ENCODE measurements around the gene MATN4.

MATN4 gene

DNA sequence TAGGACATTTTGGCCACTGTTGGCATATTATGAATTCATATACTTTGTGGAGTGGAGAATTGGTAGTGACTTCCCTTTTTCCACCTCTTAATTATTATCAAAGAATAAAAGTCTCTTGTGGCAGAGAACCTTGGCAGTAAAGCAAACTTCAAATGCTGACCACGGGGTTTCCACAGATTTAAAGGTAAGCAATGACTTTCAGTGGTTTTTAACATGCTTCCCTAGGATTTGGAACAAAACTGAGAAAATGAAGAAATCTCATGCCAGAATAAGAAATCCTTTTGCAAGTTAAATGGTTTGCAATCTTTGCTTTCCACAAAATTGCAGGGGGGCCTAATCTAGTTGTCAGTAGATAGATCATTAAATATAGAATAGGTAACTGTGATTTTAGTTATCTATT, 42.1 kb upstream of the MATN4 start:
- 11% methylated on average over 1 of the region's 1 CpG for WGBS (ENCODE audit: insufficient coverage)
- ChIA-PET POLR2A (no interaction called here), CTCF (interaction anchor here (0.9 kb wide), 1 partner anchor 12 kb away, joined by 5 read pairs; the partner anchor contains the start of gene SYS1)
- Histone ChIP-seq H3K4me1 (ENCODE audit: control extremely low read depth in 1 of 4, control insufficient read depth in 4 of 4, insufficient read depth in 4 of 4, low read length in 3 of 4) (peaks cover 0 to 28% (median 27%) of the 10 kb centered on the region in 4 experiments), H3K9me3 (ENCODE audit: control extremely low read depth in 1 of 5, control insufficient read depth in 4 of 5, insufficient read depth in 2 of 5, low read depth in 1 of 5, low read length in 4 of 5) (no peaks in the 10 kb centered on the region), H3K4me3 (ENCODE audit: control insufficient read depth in 1 of 7, extremely low read depth in 1 of 7, insufficient read depth in 4 of 7, low read depth in 2 of 7, low read length in 6 of 7) (no peak overlapping the region), H3K27me3 (replicated peaks in 2 of 5; ENCODE audit: control insufficient read depth in 4 of 5, insufficient read depth in 5 of 5, low read length in 4 of 5) (peaks cover 0 to 7% (median 0%) of the 10 kb centered on the region in 5 experiments), H3K36me3 (ENCODE audit: control insufficient read depth in 4 of 4, insufficient read depth in 4 of 4, low read length in 3 of 4) (no peaks in the 10 kb centered on the region), H3K27ac (ENCODE audit: insufficient read depth in 1 of 2, low read depth in 1 of 2, low read length in 2 of 2, poor library complexity in 1 of 2, severe bottlenecking in 2 of 2) (no peak overlapping the region)
- peak in 1 of 3 donors; percentile 23 for DNase-seq

DNA sequence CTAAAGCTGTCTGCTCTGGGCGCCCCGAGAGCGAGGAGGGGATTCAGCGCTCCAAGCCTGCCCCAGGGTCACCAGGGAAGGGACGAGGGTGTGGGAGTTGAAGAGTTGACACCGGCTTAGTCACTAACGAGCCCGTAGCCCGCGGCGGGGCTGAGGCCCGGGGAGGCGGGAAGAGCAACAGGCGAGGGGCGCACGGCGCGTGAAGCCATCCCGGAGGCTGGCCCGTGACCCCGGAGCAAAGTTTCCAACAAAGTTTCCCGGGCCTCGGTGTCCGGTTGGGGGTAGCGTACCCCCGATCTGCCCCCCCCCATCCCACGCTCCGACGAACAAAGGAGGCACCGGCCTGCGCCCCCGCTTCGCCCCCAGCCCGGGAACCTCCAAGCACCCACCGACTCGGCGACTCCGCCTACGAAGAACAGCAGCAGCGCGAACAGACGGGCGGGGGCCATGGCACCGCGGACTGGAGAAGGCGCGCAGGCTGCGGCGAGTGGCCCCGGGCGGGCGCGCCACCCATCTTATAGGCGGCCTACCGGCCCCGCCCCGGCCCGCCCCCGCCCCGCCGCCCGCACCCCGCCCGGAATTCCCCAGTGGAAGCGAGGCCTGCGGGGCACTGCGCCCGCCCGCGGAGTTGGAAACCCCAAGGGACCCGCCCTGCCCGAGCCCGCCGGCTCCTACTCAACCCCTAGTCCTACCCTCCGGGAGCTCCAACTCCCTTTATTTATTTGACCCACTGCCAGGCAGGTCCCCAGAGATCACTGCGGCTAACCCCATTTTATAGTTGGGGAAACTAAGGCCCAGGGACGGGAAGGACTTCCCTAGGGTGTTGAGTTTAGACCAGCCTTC, 40.1 kb upstream of the MATN4 start, which contains the start of gene SDC4:
TSS of gene SDC4 (minus strand) at position 489 of the 843 bp plus-strand sequence. CDS start at position 449, 40 bp downstream.
- peak; percentile 35 to 62 (median 57) for DNase-seq
- Histone ChIP-seq H3K27ac (ENCODE audit: insufficient read depth in 1 of 2, low read depth in 1 of 2, low read length in 2 of 2, poor library complexity in 1 of 2, severe bottlenecking in 2 of 2) (peak within 1 kb of the TSS in 1 of 2 experiments; percentile 34), H3K27me3 (replicated peaks in 2 of 5; ENCODE audit: control insufficient read depth in 4 of 5, insufficient read depth in 5 of 5, low read length in 4 of 5) (peaks cover 0 to 7% (median 0%) of the 10 kb centered on the region in 5 experiments), H3K9me3 (ENCODE audit: control extremely low read depth in 1 of 5, control insufficient read depth in 4 of 5, insufficient read depth in 2 of 5, low read depth in 1 of 5, low read length in 4 of 5) (no peaks in the 10 kb centered on the region), H3K4me3 (ENCODE audit: control insufficient read depth in 1 of 7, extremely low read depth in 1 of 7, insufficient read depth in 4 of 7, low read depth in 2 of 7, low read length in 6 of 7) (peak within 1 kb of the TSS; percentile 5 to 81 (median 59)), H3K36me3 (ENCODE audit: control insufficient read depth in 4 of 4, insufficient read depth in 4 of 4, low read length in 3 of 4) (no peaks in the 10 kb centered on the region), H3K4me1 (ENCODE audit: control extremely low read depth in 1 of 4, control insufficient read depth in 4 of 4, insufficient read depth in 4 of 4, low read length in 3 of 4) (peaks cover 0 to 40% (median 34%) of the 10 kb centered on the region in 4 experiments)
- WGBS (ENCODE audit: insufficient coverage): 0% methylated on average over 24 of the region's 77 CpGs
- POLR2A ChIA-PET: interaction anchor here (0.6 to 4.2 kb wide), 2 partner anchors 15 to 22 kb away, joined by 3 to 16 read pairs; partner anchors contain the start of gene SYS1
- CTCF ChIA-PET: interaction anchor here (1.4 to 4.1 kb wide), 5 partner anchors 12 to 89 kb away, joined by 4 to 27 read pairs (median 9); partner anchors contain the start of gene SYS1

DNA sequence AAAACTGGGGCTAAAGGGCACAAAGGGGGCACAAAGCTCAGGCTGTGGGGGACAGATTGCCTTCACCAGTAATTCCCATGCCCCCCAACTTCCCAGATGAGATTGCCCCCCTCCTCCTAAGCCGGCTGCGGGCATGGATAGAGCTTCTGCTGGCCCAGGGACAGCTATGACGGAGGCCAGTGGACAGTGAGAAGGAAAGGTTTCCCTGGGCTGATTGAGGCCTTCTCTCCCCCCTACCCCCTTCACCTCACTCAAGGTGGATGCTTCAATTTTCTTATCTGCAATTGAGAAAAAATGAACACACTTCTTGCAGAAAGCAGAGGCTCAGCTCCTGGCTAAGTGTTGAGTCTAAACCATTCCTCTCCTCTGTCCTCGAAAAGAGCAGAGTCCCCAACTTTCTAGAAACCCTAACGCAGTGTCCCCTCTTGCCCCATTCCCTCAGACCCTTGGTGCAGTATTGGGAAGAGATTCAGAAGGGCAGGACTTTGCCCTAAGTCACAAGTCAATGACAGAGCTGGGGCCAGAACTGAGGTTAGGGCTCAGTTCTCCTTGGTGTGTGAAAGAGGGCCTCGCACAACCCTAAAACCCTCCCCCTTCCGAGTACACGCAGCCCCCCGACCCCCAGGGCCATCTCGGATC, 39.3 kb upstream of the MATN4 start:
- peaks cover 0 to 40% (median 34%) of the 10 kb centered on the region in 4 experiments for H3K4me1 ChIP-seq (ENCODE audit: control extremely low read depth in 1 of 4, control insufficient read depth in 4 of 4, insufficient read depth in 4 of 4, low read length in 3 of 4)

DNA sequence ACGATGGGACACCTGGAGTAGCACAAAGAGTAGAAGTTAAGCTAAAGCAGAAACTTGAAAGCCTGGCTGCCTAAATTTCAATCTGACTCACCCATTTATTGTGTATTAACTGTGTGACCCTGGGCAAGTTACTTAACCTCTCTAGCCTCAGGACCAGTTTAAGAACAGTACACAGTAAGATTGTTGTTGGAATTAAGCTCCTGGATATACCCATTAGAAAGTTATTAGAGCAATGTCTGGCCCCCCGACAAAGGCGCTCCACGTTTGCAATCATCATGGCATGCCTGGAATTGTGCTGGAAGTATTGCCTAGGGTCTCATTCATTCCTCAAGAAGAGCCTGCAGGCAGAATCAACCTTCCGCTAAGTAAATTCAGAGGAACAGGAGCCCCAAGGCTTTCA, 38.8 kb upstream of the MATN4 start:
- Histone ChIP-seq H3K27ac (ENCODE audit: insufficient read depth in 1 of 2, low read depth in 1 of 2, low read length in 2 of 2, poor library complexity in 1 of 2, severe bottlenecking in 2 of 2) (no peak overlapping the region), H3K4me3 (ENCODE audit: control insufficient read depth in 1 of 7, extremely low read depth in 1 of 7, insufficient read depth in 4 of 7, low read depth in 2 of 7, low read length in 6 of 7) (peak overlapping the region in 1 of 7 experiments; percentile 81), H3K9me3 (ENCODE audit: control extremely low read depth in 1 of 5, control insufficient read depth in 4 of 5, insufficient read depth in 2 of 5, low read depth in 1 of 5, low read length in 4 of 5) (no peaks in the 10 kb centered on the region), H3K4me1 (ENCODE audit: control extremely low read depth in 1 of 4, control insufficient read depth in 4 of 4, insufficient read depth in 4 of 4, low read length in 3 of 4) (peaks cover 0 to 46% (median 34%) of the 10 kb centered on the region in 4 experiments), H3K27me3 (replicated peaks in 2 of 5; ENCODE audit: control insufficient read depth in 4 of 5, insufficient read depth in 5 of 5, low read length in 4 of 5) (peaks cover 0 to 7% (median 0%) of the 10 kb centered on the region in 5 experiments), H3K36me3 (ENCODE audit: control insufficient read depth in 4 of 4, insufficient read depth in 4 of 4, low read length in 3 of 4) (no peaks in the 10 kb centered on the region)
- WGBS (ENCODE audit: insufficient coverage): 100% methylated on average over 4 of the region's 5 CpGs
- DNase-seq: peak in 1 of 3 donors; percentile 16
- ChIA-PET POLR2A (interaction anchor here (1.4 to 4.2 kb wide), 2 partner anchors 16 to 24 kb away, joined by 4 to 16 read pairs; partner anchors contain the start of gene SYS1), CTCF (interaction anchor here (0.8 to 4.1 kb wide), 10 partner anchors 13 to 105 kb away, joined by 3 to 27 read pairs (median 4); partner anchors contain the start of gene SYS1)

More for the DNA sequence above, 39.3 kb upstream of the MATN4 start:
- POLR2A ChIA-PET: interaction anchor here (0.6 to 4.2 kb wide), 3 partner anchors 16 to 24 kb away, joined by 3 to 16 read pairs (median 4); partner anchors contain the start of gene SYS1
- Histone ChIP-seq H3K36me3 (ENCODE audit: control insufficient read depth in 4 of 4, insufficient read depth in 4 of 4, low read length in 3 of 4) (no peaks in the 10 kb centered on the region), H3K27me3 (replicated peaks in 2 of 5; ENCODE audit: control insufficient read depth in 4 of 5, insufficient read depth in 5 of 5, low read length in 4 of 5) (peaks cover 0 to 7% (median 0%) of the 10 kb centered on the region in 5 experiments), H3K27ac (ENCODE audit: insufficient read depth in 1 of 2, low read depth in 1 of 2, low read length in 2 of 2, poor library complexity in 1 of 2, severe bottlenecking in 2 of 2) (peak overlapping the region in 1 of 2 experiments; percentile 34), H3K9me3 (ENCODE audit: control extremely low read depth in 1 of 5, control insufficient read depth in 4 of 5, insufficient read depth in 2 of 5, low read depth in 1 of 5, low read length in 4 of 5) (no peaks in the 10 kb centered on the region), H3K4me3 (ENCODE audit: control insufficient read depth in 1 of 7, extremely low read depth in 1 of 7, insufficient read depth in 4 of 7, low read depth in 2 of 7, low read length in 6 of 7) (peak overlapping the region; percentile 5 to 81 (median 59))
- 100% methylated on average over 2 of the region's 10 CpGs for WGBS (ENCODE audit: insufficient coverage)
- CTCF ChIA-PET: interaction anchor here (0.9 to 4.1 kb wide), 9 partner anchors 12 to 104 kb away, joined by 3 to 27 read pairs (median 5); partner anchors contain the start of gene SYS1
- no peak for DNase-seq

DNA sequence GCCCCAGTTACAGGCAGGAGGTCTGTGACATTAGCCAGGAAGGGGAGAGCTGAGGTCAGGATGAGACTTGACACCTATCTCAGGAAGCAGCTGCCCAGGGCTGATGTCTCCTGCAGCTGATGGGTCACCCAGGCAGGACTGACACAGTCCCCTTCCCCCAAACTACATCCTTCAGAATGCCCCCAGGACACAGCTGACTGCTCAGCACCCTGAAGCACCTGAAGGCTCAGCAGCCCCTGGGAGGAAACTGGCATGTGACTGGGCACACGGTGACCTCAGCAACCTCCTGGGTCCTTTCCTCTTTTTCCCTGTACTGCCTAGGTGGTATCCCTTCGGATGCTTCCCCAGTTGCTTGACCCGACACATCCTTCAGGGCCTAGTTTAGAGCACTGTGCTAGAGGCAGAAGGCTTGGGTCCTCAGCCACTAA, 38.2 kb upstream of the MATN4 start:
- no peaks in the 10 kb centered on the region for H3K9me3 ChIP-seq (ENCODE audit: control extremely low read depth in 1 of 5, control insufficient read depth in 4 of 5, insufficient read depth in 2 of 5, low read depth in 1 of 5, low read length in 4 of 5)
- H3K4me3 ChIP-seq (ENCODE audit: control insufficient read depth in 1 of 7, extremely low read depth in 1 of 7, insufficient read depth in 4 of 7, low read depth in 2 of 7, low read length in 6 of 7): peak overlapping the region in 2 of 7 experiments; percentile 1 to 6
- ChIA-PET CTCF (interaction anchor here (0.8 to 4.1 kb wide), 8 partner anchors 13 to 105 kb away, joined by 3 to 27 read pairs (median 6); partner anchors contain the start of gene SYS1), POLR2A (interaction anchor here (0.6 to 4.2 kb wide), 4 partner anchors 17 to 181 kb away, joined by 3 to 16 read pairs (median 6); partner anchors contain the start of gene SYS1)
- H3K4me1 ChIP-seq (ENCODE audit: control extremely low read depth in 1 of 4, control insufficient read depth in 4 of 4, insufficient read depth in 4 of 4, low read length in 3 of 4): peaks cover 0 to 47% (median 34%) of the 10 kb centered on the region in 4 experiments
- 56% methylated on average over 3 of the region's 3 CpGs for WGBS (ENCODE audit: insufficient coverage)
- no peaks in the 10 kb centered on the region for H3K36me3 ChIP-seq (ENCODE audit: control insufficient read depth in 4 of 4, insufficient read depth in 4 of 4, low read length in 3 of 4)
- peaks cover 0 to 7% (median 0%) of the 10 kb centered on the region in 5 experiments for H3K27me3 ChIP-seq (replicated peaks in 2 of 5; ENCODE audit: control insufficient read depth in 4 of 5, insufficient read depth in 5 of 5, low read length in 4 of 5)
- no peak overlapping the region for H3K27ac ChIP-seq (ENCODE audit: insufficient read depth in 1 of 2, low read depth in 1 of 2, low read length in 2 of 2, poor library complexity in 1 of 2, severe bottlenecking in 2 of 2)
- peak in 2 of 3 donors; percentile 85 to 92 for DNase-seq

DNA sequence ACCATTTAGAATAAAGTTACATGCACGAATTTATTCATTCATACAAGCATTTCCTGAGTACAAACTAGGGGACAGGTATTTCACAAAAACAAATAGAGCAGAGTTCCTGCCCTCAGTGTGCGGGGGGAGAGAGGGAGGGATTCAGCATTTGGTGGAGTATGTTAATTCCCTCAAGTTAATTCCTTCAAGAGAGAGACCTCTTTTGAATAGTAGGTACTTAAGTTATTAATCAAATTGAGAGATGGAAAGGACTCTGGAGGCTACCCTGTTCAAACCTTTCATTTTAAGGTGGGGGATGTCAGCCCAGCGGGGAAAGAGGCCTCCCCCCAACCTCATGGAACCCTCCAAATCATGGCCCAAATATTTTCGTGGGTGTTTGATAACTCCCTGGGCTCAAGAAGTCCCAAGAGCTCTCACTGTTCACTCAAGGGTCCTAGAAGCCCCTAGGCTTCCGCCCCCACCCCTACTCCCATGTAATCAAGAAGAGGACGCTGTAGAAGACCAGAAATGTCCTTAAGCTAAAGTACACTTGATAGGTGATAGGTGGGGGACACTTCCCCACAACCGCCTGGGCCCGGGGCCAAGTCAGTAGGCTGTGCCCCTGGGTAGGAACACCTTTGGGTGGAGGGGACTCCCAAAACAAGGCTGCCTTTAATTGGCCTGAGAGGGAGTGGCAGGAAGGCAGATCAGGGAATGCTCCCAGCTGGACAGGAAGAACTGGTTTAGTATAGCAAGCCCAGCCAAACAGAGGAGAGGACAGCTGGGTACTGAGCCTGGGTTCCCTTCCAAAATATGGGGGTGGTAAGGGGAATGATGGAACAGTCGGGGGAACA, 37.2 kb upstream of the MATN4 start:
- Histone ChIP-seq H3K27ac (ENCODE audit: insufficient read depth in 1 of 2, low read depth in 1 of 2, low read length in 2 of 2, poor library complexity in 1 of 2, severe bottlenecking in 2 of 2) (no peak overlapping the region), H3K9me3 (ENCODE audit: control extremely low read depth in 1 of 5, control insufficient read depth in 4 of 5, insufficient read depth in 2 of 5, low read depth in 1 of 5, low read length in 4 of 5) (no peaks in the 10 kb centered on the region), H3K4me3 (ENCODE audit: control insufficient read depth in 1 of 7, extremely low read depth in 1 of 7, insufficient read depth in 4 of 7, low read depth in 2 of 7, low read length in 6 of 7) (peak overlapping the region in 1 of 7 experiments; percentile 1), H3K36me3 (ENCODE audit: control insufficient read depth in 4 of 4, insufficient read depth in 4 of 4, low read length in 3 of 4) (peaks cover 0 to 2% (median 0%) of the 10 kb centered on the region in 4 experiments), H3K27me3 (replicated peaks in 2 of 5; ENCODE audit: control insufficient read depth in 4 of 5, insufficient read depth in 5 of 5, low read length in 4 of 5) (peaks cover 0 to 7% (median 0%) of the 10 kb centered on the region in 5 experiments), H3K4me1 (ENCODE audit: control extremely low read depth in 1 of 4, control insufficient read depth in 4 of 4, insufficient read depth in 4 of 4, low read length in 3 of 4) (peaks cover 0 to 47% (median 34%) of the 10 kb centered on the region in 4 experiments)
- ChIA-PET CTCF (interaction anchor here (0.8 to 4.1 kb wide), 6 partner anchors 10 to 32 kb away, joined by 3 to 27 read pairs (median 6); partner anchors contain the start of gene SYS1), POLR2A (interaction anchor here (1.1 to 4.2 kb wide), 2 partner anchors 18 to 21 kb away, joined by 3 to 16 read pairs; partner anchors contain the start of gene SYS1)
- 73% methylated on average over 5 of the region's 9 CpGs for WGBS (ENCODE audit: insufficient coverage)
- DNase-seq: no peak
